Ovary (tissue), 9 donors: Measurements from ENCODE around the gene R3HDM2. TPM values are rescaled to one million over a fixed set of nuclear protein-coding genes. Genes with fewer than 3 reads are reported as not detected.

Source experiments
- DNase-seq, 5 donors: peaks; one replicate each; pipeline ENCODE4 v3.0.0-alpha.2; 2019 to 2020
- H3K27ac ChIP-seq, 2 donors: fragments of 200-600 bp; one replicate each; pipeline versions ENCODE4 v1.5.1 to v1.8.0; 2019 to 2022
- H3K27me3 ChIP-seq: fragments of 200-600 bp; one replicate; pipeline ENCODE4 v1.8.0; 2022
- H3K36me3 ChIP-seq: fragments of 200-600 bp; sonication (generic); one replicate; pipeline ENCODE4 v1.5.1; 2019
- H3K4me1 ChIP-seq: one replicate; pipeline ENCODE4 v1.8.1; 2013; ENCODE audit warnings: mild to moderate bottlenecking, moderate library complexity; ENCODE audit not compliant: insufficient read depth
- H3K4me3 ChIP-seq: fragments of 200-600 bp; sonication (generic); one replicate; pipeline ENCODE4 v1.5.1; 2017
- H3K9me3 ChIP-seq, 2 donors: fragments of 200-600 bp in 1 of 2; sonication (generic) in 1 of 2; one replicate each; pipeline versions ENCODE4 v1.5.1 to v1.8.1; 2013 to 2019; ENCODE audit warnings: mild to moderate bottlenecking in 1 of 2, moderate library complexity in 1 of 2
- EP300 ChIP-seq: sonication (generic); formaldehyde crosslinking; IDR thresholded peaks from one replicate; pipeline ENCODE4 v1.6.1; 2017; ENCODE audit warnings: antibody characterized with exemption
- POLR2A ChIP-seq: fragments of 450-650 bp; IDR thresholded peaks from one replicate; pipeline ENCODE4 v1.6.1; 2017; ENCODE audit warnings: antibody characterized with exemption, mild to moderate bottlenecking, moderate library complexity
- WGBS, 3 donors: extraction: QIAGEN DNeasy Blood & Tissue Kit in 1 of 3; methylation state at CpG; one replicate each; pipeline versions ENCODE4 v1.1.5 to v1.1.7; 2013 to 2017; 5-methylcytosine and 5-hydroxymethylcytosine counted together
- intact Hi-C, 4 donors: fragments of 100-400 bp; cut with DNase I; formaldehyde crosslinking; loops; one replicate each; pipeline versions ENCODE4 v1.11.0 to v1.15.1; 2022 to 2023
- polyA plus RNA-seq, 2 donors: library from polyadenylated mRNA; stranded (reverse); fragments of 200-250 nt in 1 of 2; fragments of 350-450 nt in 1 of 2; fragmentation: Illumina TruSeq in 1 of 2; extraction: RNeasy Lipid Tissue Mini Kit (QIAGEN cat#74804) in 1 of 2; gene quantifications; one replicate each; pipeline ENCODE4 v1.2.3, GENCODE V29; 2013 to 2014
- total RNA-seq, 7 donors: library from RNA; depleted of rRNA in 2 of 7; stranded (reverse); fragments of >200 nt in 2 of 7; fragmentation: NEBNext Ultra II Directional in 3 of 7; extraction: Animal tissue kit (Norgen Biotek cat#: 25700) in 3 of 7; gene quantifications; one replicate each; pipeline versions ENCODE4 v1.1.0 to v1.2.4, GENCODE V29; 2016 to 2023
- TF ChIP-seq, protein P1 (sequence below), 3 donors: fragments of 450-650 bp in 2 of 3; fragments of 200-600 bp in 1 of 3; IDR thresholded peaks; one replicate each; pipeline versions ENCODE4 v1.5.1 to v1.8.0; 2016 to 2022; ENCODE audit warnings: antibody characterized with exemption in 3 of 3, mild to moderate bottlenecking in 1 of 3
- donor health status: DM: no; HTN: no; CAD: no; lungs with moderate emphysema.
- donor health status: DM: no; HTN: no; CAD: no.
- donor health status: Bipolar disorder and iron deficiency.
- donor health status: DM: yes; HTN: yes; CAD: no.
- donor health status: DM: no; HTN: no; CAD: no.
- donor health status: DM: yes; HTN: yes; CAD: no.

R3HDM2 gene
- total and polyA plus RNA-seq, 9 donors = 24.3 to 81.4 (median 65.6) TPM

DNA sequence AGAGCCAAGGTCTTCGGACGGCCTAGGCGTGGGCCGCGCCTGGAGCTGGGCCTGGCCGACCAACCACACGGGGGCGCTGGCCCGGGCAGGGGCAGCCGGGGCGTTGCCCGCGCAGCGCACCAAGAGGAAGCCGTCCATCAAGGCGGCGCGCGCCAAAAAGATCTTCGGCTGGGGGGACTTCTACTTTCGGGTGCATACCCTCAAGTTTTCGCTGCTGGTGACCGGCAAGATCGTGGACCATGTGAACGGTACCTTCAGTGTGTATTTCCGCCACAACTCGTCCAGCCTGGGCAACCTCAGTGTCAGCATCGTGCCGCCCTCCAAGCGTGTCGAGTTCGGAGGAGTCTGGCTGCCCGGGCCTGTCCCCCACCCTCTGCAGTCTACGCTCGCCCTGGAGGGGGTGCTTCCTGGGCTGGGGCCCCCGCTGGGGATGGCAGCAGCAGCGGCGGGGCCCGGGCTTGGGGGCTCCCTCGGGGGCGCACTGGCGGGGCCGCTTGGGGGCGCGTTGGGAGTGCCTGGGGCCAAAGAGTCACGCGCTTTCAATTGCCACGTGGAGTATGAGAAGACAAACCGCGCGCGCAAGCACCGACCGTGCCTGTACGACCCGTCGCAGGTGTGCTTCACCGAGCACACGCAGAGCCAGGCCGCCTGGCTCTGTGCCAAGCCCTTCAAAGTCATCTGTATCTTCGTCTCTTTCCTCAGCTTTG is 205.7 kb downstream of the R3HDM2 start:
- peak in 1 of 5 donors; percentile 29 for DNase-seq
- H3K27me3 ChIP-seq = peaks cover 7% of the 10 kb centered on the region
- no peak overlapping the region for H3K27ac ChIP-seq
- intact Hi-C loops = no loop called here
- H3K36me3 ChIP-seq = no peaks in the 10 kb centered on the region
- 10 to 34% (median 14%) methylated on average over 44 to 61 of the region's 61 CpGs for WGBS, 3 donors
- H3K9me3 ChIP-seq = no peaks in the 10 kb centered on the region
- no peak overlapping the region for H3K4me3 ChIP-seq
- TF ChIP-seq POLR2A (no peak), EP300 (no peak)
- TF ChIP-seq, protein P1, sequence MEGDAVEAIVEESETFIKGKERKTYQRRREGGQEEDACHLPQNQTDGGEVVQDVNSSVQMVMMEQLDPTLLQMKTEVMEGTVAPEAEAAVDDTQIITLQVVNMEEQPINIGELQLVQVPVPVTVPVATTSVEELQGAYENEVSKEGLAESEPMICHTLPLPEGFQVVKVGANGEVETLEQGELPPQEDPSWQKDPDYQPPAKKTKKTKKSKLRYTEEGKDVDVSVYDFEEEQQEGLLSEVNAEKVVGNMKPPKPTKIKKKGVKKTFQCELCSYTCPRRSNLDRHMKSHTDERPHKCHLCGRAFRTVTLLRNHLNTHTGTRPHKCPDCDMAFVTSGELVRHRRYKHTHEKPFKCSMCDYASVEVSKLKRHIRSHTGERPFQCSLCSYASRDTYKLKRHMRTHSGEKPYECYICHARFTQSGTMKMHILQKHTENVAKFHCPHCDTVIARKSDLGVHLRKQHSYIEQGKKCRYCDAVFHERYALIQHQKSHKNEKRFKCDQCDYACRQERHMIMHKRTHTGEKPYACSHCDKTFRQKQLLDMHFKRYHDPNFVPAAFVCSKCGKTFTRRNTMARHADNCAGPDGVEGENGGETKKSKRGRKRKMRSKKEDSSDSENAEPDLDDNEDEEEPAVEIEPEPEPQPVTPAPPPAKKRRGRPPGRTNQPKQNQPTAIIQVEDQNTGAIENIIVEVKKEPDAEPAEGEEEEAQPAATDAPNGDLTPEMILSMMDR (IDR thresholded peaks at IDR 0.05) = no peak
- H3K4me1 ChIP-seq = peaks cover 1% of the 10 kb centered on the region

DNA sequence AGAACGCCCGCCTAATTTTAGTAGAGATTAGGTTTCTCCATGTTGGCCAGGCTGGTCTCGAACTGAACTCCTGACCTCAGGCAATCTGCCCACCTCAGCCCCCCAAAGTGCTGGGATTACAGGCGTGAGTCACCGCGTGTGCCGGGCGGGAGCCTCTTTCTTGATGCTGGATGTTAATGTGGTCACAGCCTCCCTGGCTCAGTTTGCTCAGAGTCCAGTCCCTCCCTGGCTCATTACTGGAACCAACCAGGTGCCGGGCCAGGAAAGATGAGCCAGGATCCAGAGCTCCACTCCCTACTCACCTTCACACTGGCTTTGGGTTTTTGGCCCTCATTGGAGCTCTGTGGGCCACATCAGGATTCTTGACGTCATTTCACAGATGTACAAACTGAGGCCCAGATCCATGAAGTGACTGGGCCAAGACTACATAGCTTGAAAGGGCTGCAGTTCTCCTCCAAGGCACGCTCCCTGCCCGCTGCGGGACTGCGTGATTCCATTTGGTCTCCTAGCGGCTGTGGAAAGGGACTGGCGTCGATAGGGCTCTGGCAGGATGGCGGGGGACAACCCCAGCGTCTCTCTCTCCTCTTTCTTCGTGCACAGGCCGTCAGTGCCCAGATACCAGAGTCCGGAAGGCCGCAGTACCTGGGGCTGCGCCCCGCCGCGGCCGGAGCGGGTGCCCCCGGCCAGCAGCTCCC is 206.4 kb downstream of the R3HDM2 start:
- Histone ChIP-seq H3K9me3 (no peaks in the 10 kb centered on the region), H3K4me1 (no peaks in the 10 kb centered on the region), H3K27ac (no peak overlapping the region), H3K4me3 (no peak overlapping the region), H3K27me3 (peaks cover 7% of the 10 kb centered on the region), H3K36me3 (no peaks in the 10 kb centered on the region)
- 60 to 71% (median 68%) methylated on average over 29 to 30 of the region's 30 CpGs for WGBS, 3 donors
- intact Hi-C loops = no loop called here
- no peak for DNase-seq
- TF ChIP-seq EP300 (no peak), POLR2A (no peak)
- TF ChIP-seq, protein P1 (IDR thresholded peaks at IDR 0.05) = no peak

DNA sequence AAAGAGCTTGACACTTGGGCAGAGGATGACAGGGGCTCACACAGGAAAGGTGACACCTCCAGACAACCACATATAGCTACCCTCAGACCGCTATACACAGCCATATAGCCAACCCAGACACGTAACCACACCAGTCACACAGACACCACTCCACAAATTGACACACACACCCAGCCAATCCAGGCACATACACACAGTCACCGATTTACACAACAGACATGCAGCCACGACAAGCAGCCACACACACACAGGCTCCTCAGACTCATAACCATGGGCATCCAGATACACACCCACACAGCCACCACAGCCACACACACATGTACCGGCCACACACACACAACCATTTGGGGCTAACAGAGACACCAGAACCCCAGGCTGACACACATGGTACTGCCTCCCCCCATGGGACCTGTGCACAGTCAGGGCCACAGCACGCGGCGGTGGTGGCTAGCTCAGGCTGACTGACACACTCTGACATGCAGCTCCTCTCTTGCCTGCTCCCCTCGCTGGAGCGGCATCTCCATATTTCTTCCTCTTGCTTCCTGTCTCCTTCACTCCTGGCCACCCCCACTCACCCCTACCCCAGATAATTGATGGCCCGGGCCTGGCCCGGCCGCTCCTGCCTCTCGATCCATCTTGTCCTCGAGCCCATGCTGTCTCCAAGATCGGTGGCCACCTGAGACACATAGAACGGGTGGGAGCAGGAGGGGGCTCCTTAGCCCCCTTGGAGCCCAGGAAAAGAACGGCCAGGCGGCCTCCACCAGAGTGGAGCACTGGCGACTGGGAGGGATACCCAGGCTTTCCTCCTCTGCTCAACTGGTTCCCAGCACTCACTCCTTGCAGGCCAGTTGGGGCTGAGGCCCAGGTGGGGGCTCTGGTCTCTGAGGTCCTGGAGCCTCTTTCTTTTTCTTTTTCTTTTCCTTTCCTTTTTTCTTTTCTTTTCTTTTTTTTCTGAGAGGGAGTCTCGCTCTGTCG is 207.4 kb downstream of the R3HDM2 start:
- no peak for DNase-seq
- Histone ChIP-seq H3K27ac (no peak overlapping the region), H3K4me3 (no peak overlapping the region), H3K27me3 (peaks cover 7% of the 10 kb centered on the region), H3K36me3 (no peaks in the 10 kb centered on the region), H3K9me3 (no peaks in the 10 kb centered on the region), H3K4me1 (no peaks in the 10 kb centered on the region)
- intact Hi-C loops = no loop called here
- 73 to 78% (median 76%) methylated on average over 22 of the region's 22 CpGs for WGBS, 3 donors
- TF ChIP-seq POLR2A (no peak), EP300 (no peak)
- TF ChIP-seq, protein P1 (IDR thresholded peaks at IDR 0.05) = no peak
